MCF 10A (cell line): ENCODE measurements around the gene GLCCI1. TPM values are rescaled to one million over a fixed set of nuclear protein-coding genes. Genes with fewer than 3 reads are reported as not detected.

Source experiments
- BruUV-seq: library from RNA; stranded (reverse); fragments of 400-500 nt; replicated peaks from 2 replicates; lab custom pipeline; 2021; lab: Mats Ljungman, UMichigan
- CTCF ChIA-PET: fragments of 300-600 bp; sonication (Branson Sonifier 250); formaldehyde crosslinking; extraction: SDS; loops from one replicate; lab custom pipeline; 2021; ENCODE audit warnings: antibody characterized with exemption, inconsistent platforms; lab: Yijun Ruan, JAX
- POLR2A ChIA-PET: fragments of 300-600, 350-650 bp; sonication (Branson Sonifier 250); formaldehyde crosslinking; extraction: SDS; loops from one replicate; lab custom pipeline; 2020; ENCODE audit warnings: antibody characterized with exemption, inconsistent platforms; lab: Yijun Ruan, JAX
- DNase-seq: peaks from one replicate; pipeline ENCODE4 v3.0.0-alpha.2; 2018; ENCODE audit not compliant: unreplicated experiment
- H3K27ac Mint-ChIP-seq: one replicate; pipeline ENCODE4 v1.8.0; 2022; ENCODE audit warnings: mild to moderate bottlenecking, low read depth, mixed read lengths; ENCODE audit not compliant: unreplicated experiment
- H3K27me3 Mint-ChIP-seq: one replicate; pipeline ENCODE4 v1.8.0; 2022; ENCODE audit warnings: mixed read lengths; ENCODE audit not compliant: insufficient read depth, unreplicated experiment
- H3K36me3 Mint-ChIP-seq: one replicate; pipeline ENCODE4 v1.8.0; 2022; ENCODE audit warnings: mild to moderate bottlenecking, moderate library complexity, mixed read lengths; ENCODE audit not compliant: insufficient read depth, unreplicated experiment
- H3K4me1 Mint-ChIP-seq: one replicate; pipeline ENCODE4 v1.8.0; 2022; ENCODE audit warnings: mixed read lengths; ENCODE audit not compliant: insufficient read depth, unreplicated experiment
- H3K4me3 Mint-ChIP-seq: one replicate; pipeline ENCODE4 v1.8.0; 2022; ENCODE audit warnings: mild to moderate bottlenecking, moderate library complexity, mixed read lengths; ENCODE audit not compliant: unreplicated experiment
- H3K9me3 Mint-ChIP-seq: one replicate; pipeline ENCODE4 v1.8.0; 2022; ENCODE audit warnings: mixed read lengths; ENCODE audit not compliant: unreplicated experiment
- CTCF ChIP-seq: fragments of 200-600 bp; IDR thresholded peaks from one replicate; pipeline ENCODE4 v1.8.0; 2022; ENCODE audit warnings: antibody characterized with exemption, mild to moderate bottlenecking; ENCODE audit not compliant: unreplicated experiment
- intact Hi-C: fragments of 100-400 bp; cut with micrococcal nuclease; formaldehyde crosslinking; loops from 2 replicates; pipeline ENCODE4 v1.14.1; 2022
- total RNA-seq: library from RNA; stranded (reverse); gene quantifications from 2 replicates; pipeline ENCODE4 v1.2.3, GENCODE V29; 2022

The GLCCI1 gene
- total RNA-seq, 1 experiment from 2014 or later = 5.3 TPM

- ChIA-PET POLR2A (interaction anchor here (0.7 kb wide), 1 partner anchor 23 kb away, joined by 3 read pairs; no protein-coding TSS in a partner anchor), CTCF (interaction anchor here (0.7 to 1.3 kb wide), 3 partner anchors 16 to 370 kb away, joined by 3 to 4 read pairs (median 3); no protein-coding TSS in a partner anchor)
- Mint-ChIP-seq H3K9me3 (no peaks in the 10 kb centered on the region), H3K27ac (no peak overlapping the region), H3K4me1 (no peaks in the 10 kb centered on the region), H3K4me3 (no peak overlapping the region), H3K27me3 (no peaks in the 10 kb centered on the region), H3K36me3 (peaks cover 18% of the 10 kb centered on the region)
- DNase-seq = no peak
- intact Hi-C loops = no loop called here
- TF ChIP-seq CTCF = no peak
- no TSS peak for BruUV-seq
Measured at GRCh38 chr7:8051373-8051772, 82.8 kb downstream of the GLCCI1 start.

- BruUV-seq = no TSS peak
- Mint-ChIP-seq H3K9me3 (no peaks in the 10 kb centered on the region), H3K27me3 (no peaks in the 10 kb centered on the region), H3K36me3 (peaks cover 19% of the 10 kb centered on the region), H3K4me1 (no peaks in the 10 kb centered on the region), H3K4me3 (no peak overlapping the region), H3K27ac (no peak overlapping the region)
- intact Hi-C loops = no loop called here
- CTCF ChIA-PET = interaction anchor here (0.5 to 1.3 kb wide), 4 partner anchors 17 to 69 kb away, joined by 3 to 4 read pairs (median 3); no protein-coding TSS in a partner anchor
- POLR2A ChIA-PET = interaction anchor here (0.6 kb wide), 1 partner anchor 738 kb away, joined by 4 read pairs; no protein-coding TSS in a partner anchor
- TF ChIP-seq CTCF = no peak
- no peak for DNase-seq
Measured at GRCh38 chr7:8051998-8052397, 83.4 kb downstream of the GLCCI1 start.

GRCh38 chr7:8052824-8053223 lies 84.2 kb downstream of the GLCCI1 start:
- TF ChIP-seq CTCF = no peak
- no peaks in the 10 kb centered on the region for H3K27me3 Mint-ChIP-seq
- BruUV-seq = no TSS peak

GRCh38 chr7:8056439-8056838 lies 87.8 kb downstream of the GLCCI1 start:
- BruUV-seq = no TSS peak
- Mint-ChIP-seq H3K36me3 (peaks cover 25% of the 10 kb centered on the region), H3K9me3 (no peaks in the 10 kb centered on the region)

More at GRCh38 chr7:8052824-8053223, 84.2 kb downstream of the GLCCI1 start:
- intact Hi-C loops = no loop called here
- no peaks in the 10 kb centered on the region for H3K4me1 Mint-ChIP-seq
- H3K27ac Mint-ChIP-seq = no peak overlapping the region
- ChIA-PET POLR2A (no interaction called here), CTCF (interaction anchor here (0.6 kb wide), 1 partner anchor 15 kb away, joined by 3 read pairs; no protein-coding TSS in a partner anchor)
- no peak overlapping the region for H3K4me3 Mint-ChIP-seq
- DNase-seq = no peak
- H3K9me3 Mint-ChIP-seq = no peaks in the 10 kb centered on the region
- H3K36me3 Mint-ChIP-seq = peaks cover 19% of the 10 kb centered on the region

More at GRCh38 chr7:8056439-8056838, 87.8 kb downstream of the GLCCI1 start:
- intact Hi-C loops = no loop called here
- Mint-ChIP-seq H3K27ac (no peak overlapping the region), H3K27me3 (no peaks in the 10 kb centered on the region), H3K4me3 (no peak overlapping the region), H3K4me1 (no peaks in the 10 kb centered on the region)
- CTCF ChIA-PET = no interaction called here
- no peak for TF ChIP-seq CTCF
- POLR2A ChIA-PET = no interaction called here
- DNase-seq = no peak
